SK-N-SH (cell line): Measurements from ENCODE around the gene G3BP2. TPM values are rescaled to one million over a fixed set of nuclear protein-coding genes. Genes with fewer than 3 reads are reported as not detected.

Source experiments
- CTCF ChIA-PET: fragments of 300-600, 350-600 bp; formaldehyde crosslinking; extraction: SDS; loops from one replicate; lab custom pipeline; 2021; lab: Yijun Ruan, JAX
- POLR2A ChIA-PET: fragments of 350-600 bp; sonication (Branson Sonifier 250); formaldehyde crosslinking; extraction: SDS; loops from one replicate; lab custom pipeline; 2020; ENCODE audit warnings: antibody characterized with exemption, inconsistent platforms; lab: Yijun Ruan, JAX
- DNase-seq: peaks from one replicate; pipeline ENCODE4 v3.0.0; 2012
- H2AFZ ChIP-seq: fragments of 200-600 bp; sonication (generic); 2 replicates; pipeline ENCODE4 v1.8.1; 2016; ENCODE audit warnings: antibody characterized with exemption, mild to moderate bottlenecking, low read depth
- H3F3A ChIP-seq: fragments of 200-600 bp; sonication (generic); replicated peaks from 2 replicates; pipeline ENCODE3; 2016; ENCODE audit warnings: antibody characterized with exemption, mild to moderate bottlenecking; ENCODE audit not compliant: insufficient read depth
- H3K27ac ChIP-seq, 2 experiments: fragments of 200-500 bp in 1 of 2; fragments of 200-600 bp in 1 of 2; sonication (Bioruptor generic) in 1 of 2; sonication (generic), shearing (Covaris generic) in 1 of 2; 2 replicates each; pipeline versions ENCODE4 v1.5.1 to v1.6.1; 2014 to 2016; ENCODE audit warnings: low read depth in 2 of 2, inconsistent platforms in 1 of 2, low read length in 1 of 2, mild to moderate bottlenecking in 1 of 2, mixed read lengths in 1 of 2
- H3K27me3 ChIP-seq: fragments of 200-600 bp; sonication (generic), shearing (Covaris generic); 2 replicates; pipeline ENCODE4 v1.6.1; 2016; ENCODE audit warnings: mixed run types; ENCODE audit not compliant: insufficient read depth
- H3K36me3 ChIP-seq, 2 experiments: fragments of 200-500 bp in 1 of 2; fragments of 200-600 bp in 1 of 2; sonication (Bioruptor generic) in 1 of 2; sonication (generic) in 1 of 2; replicated peaks in 1 of 2; 2 replicates each; pipeline versions ENCODE3 to v1.5.1; 2014 to 2016; ENCODE audit warnings: low read length in 1 of 2, mild to moderate bottlenecking in 1 of 2; ENCODE audit not compliant: insufficient read depth in 2 of 2, control insufficient read depth in 1 of 2
- H3K4me1 ChIP-seq, 2 experiments: fragments of 200-500 bp in 1 of 2; fragments of 200-600 bp in 1 of 2; sonication (Bioruptor generic) in 1 of 2; sonication (generic), shearing (Covaris generic) in 1 of 2; 2 replicates each; pipeline versions ENCODE4 v1.5.1 to v1.6.1; 2014 to 2016; ENCODE audit warnings: low read depth in 1 of 2, low read length in 1 of 2, mixed run types in 1 of 2; ENCODE audit not compliant: insufficient read depth in 2 of 2, control insufficient read depth in 1 of 2
- H3K4me2 ChIP-seq: fragments of 200-600 bp; sonication (generic), shearing (Covaris generic); 2 replicates; pipeline ENCODE4 v1.6.1; 2017; ENCODE audit warnings: mixed run types
- H3K4me3 ChIP-seq, 2 experiments: fragments of 200-500 bp in 1 of 2; fragments of 200-600 bp in 1 of 2; sonication (Bioruptor generic) in 1 of 2; sonication (generic), shearing (Covaris generic) in 1 of 2; 2 replicates each; pipeline versions ENCODE4 v1.5.1 to v1.8.1; 2014 to 2016; ENCODE audit warnings: low read depth in 2 of 2, inconsistent platforms in 1 of 2, low read length in 1 of 2, mild to moderate bottlenecking in 1 of 2, mixed read lengths in 1 of 2, moderate library complexity in 1 of 2
- H3K79me2 ChIP-seq: fragments of 200-600 bp; sonication (generic); 2 replicates; pipeline ENCODE4 v1.8.1; 2017; ENCODE audit warnings: mild to moderate bottlenecking; ENCODE audit not compliant: insufficient read depth
- H3K9ac ChIP-seq: fragments of 200-600 bp; sonication (generic); 2 replicates; pipeline ENCODE4 v1.6.1; 2017; ENCODE audit warnings: mixed run types
- H3K9me2 ChIP-seq: fragments of 200-600 bp; sonication (generic); 2 replicates; pipeline ENCODE4 v1.6.1; 2017; ENCODE audit warnings: mixed run types
- H3K9me3 ChIP-seq: fragments of 200-600 bp; sonication (generic); 2 replicates; pipeline ENCODE4 v1.6.1; 2017; ENCODE audit warnings: mixed run types, mild to moderate bottlenecking, moderate library complexity
- H4K20me1 ChIP-seq: fragments of 200-600 bp; sonication (generic); 2 replicates; pipeline ENCODE4 v1.6.1; 2017; ENCODE audit warnings: mild to moderate bottlenecking, mixed run types; ENCODE audit not compliant: insufficient read depth
- CHD2 ChIP-seq: fragments of 150-350 bp; IDR thresholded peaks from 2 replicates; pipeline ENCODE4 v1.6.1; 2018; ENCODE audit warnings: low read length; ENCODE audit not compliant: partially characterized antibody
- ELF1 ChIP-seq: IDR thresholded peaks from 2 replicates; pipeline ENCODE4 v1.4.0; 2012
- EP300 ChIP-seq, 2 experiments: IDR thresholded peaks; 2 replicates each; pipeline versions ENCODE4 v1.4.0 to v1.6.1; 2012; ENCODE audit warnings: borderline replicate concordance in 1 of 2, low read depth in 1 of 2, low read length in 1 of 2
- GABPA ChIP-seq: IDR thresholded peaks from 2 replicates; pipeline ENCODE4 v1.4.0; 2012; ENCODE audit warnings: low read depth, mild to moderate bottlenecking
- GATA2 ChIP-seq: sonication (generic); formaldehyde crosslinking; IDR thresholded peaks from 2 replicates; pipeline ENCODE4 v1.5.0; 2020; ENCODE audit warnings: mild to moderate bottlenecking, missing genetic modification reagents
- MEF2A ChIP-seq: IDR thresholded peaks from 2 replicates; pipeline ENCODE4 v1.4.0; 2012; ENCODE audit warnings: low read depth, borderline replicate concordance
- MXI1 ChIP-seq: IDR thresholded peaks from 2 replicates; pipeline ENCODE4 v1.6.1; 2012; ENCODE audit warnings: mild to moderate bottlenecking, low read depth, low read length, improper control_type of control experiment
- NFIC ChIP-seq: IDR thresholded peaks from 2 replicates; pipeline ENCODE4 v1.4.0; 2012; ENCODE audit warnings: borderline replicate concordance
- POLR2AphosphoS5 ChIP-seq: IDR thresholded peaks from 2 replicates; pipeline ENCODE4 v1.6.1; 2012; ENCODE audit warnings: low read depth, low read length
- RAD21 ChIP-seq: IDR thresholded peaks from 2 replicates; pipeline ENCODE4 v1.6.1; 2012; ENCODE audit warnings: mild to moderate bottlenecking, low read length
- RFX5 ChIP-seq: IDR thresholded peaks from 2 replicates; pipeline ENCODE4 v1.6.1; 2012; ENCODE audit warnings: mild to moderate bottlenecking, improper control_type of control experiment, low read length
- RXRA ChIP-seq: IDR thresholded peaks from 2 replicates; pipeline ENCODE4 v1.4.0; 2012; ENCODE audit warnings: low read depth, mild to moderate bottlenecking, borderline replicate concordance
- TAF1 ChIP-seq: IDR thresholded peaks from 2 replicates; pipeline ENCODE4 v1.6.1; 2012; ENCODE audit warnings: low read depth, mild to moderate bottlenecking, low read length, moderate library complexity, borderline replicate concordance
- TEAD4 ChIP-seq: IDR thresholded peaks from 2 replicates; pipeline ENCODE4 v1.4.0; 2012; ENCODE audit warnings: mild to moderate bottlenecking, borderline replicate concordance; ENCODE audit not compliant: insufficient read depth
- WGBS: methylation state at CpG from one replicate; pipeline ENCODE4 v1.1.6; 2017; ENCODE audit warnings: low lambda C conversion rate; 5-methylcytosine and 5-hydroxymethylcytosine counted together
- polyA plus RNA-seq, 3 experiments: library from polyadenylated mRNA; depleted of rRNA; stranded (reverse); fragments of >200 nt; gene quantifications; 2 replicates each; pipeline ENCODE4 v1.2.3, GENCODE V29; 2012
- TF ChIP-seq, protein P1 (sequence below): fragments of 200-600 bp; sonication (generic); IDR thresholded peaks from 2 replicates; pipeline ENCODE4 v1.6.1; 2017; ENCODE audit warnings: antibody characterized with exemption, mild to moderate bottlenecking, moderate library complexity
- TF ChIP-seq, protein P2 (sequence below): IDR thresholded peaks from 2 replicates; pipeline ENCODE4 v1.4.0; 2012; ENCODE audit warnings: low read depth, borderline replicate concordance
- TF ChIP-seq, protein P3 (sequence below): IDR thresholded peaks from 2 replicates; pipeline ENCODE4 v1.4.0; 2012; ENCODE audit warnings: low read depth

Gene G3BP2
- polyA plus RNA-seq, 1 of the 3 experiments (the other 2 are of a cell fraction): 35.9 TPM

DNA sequence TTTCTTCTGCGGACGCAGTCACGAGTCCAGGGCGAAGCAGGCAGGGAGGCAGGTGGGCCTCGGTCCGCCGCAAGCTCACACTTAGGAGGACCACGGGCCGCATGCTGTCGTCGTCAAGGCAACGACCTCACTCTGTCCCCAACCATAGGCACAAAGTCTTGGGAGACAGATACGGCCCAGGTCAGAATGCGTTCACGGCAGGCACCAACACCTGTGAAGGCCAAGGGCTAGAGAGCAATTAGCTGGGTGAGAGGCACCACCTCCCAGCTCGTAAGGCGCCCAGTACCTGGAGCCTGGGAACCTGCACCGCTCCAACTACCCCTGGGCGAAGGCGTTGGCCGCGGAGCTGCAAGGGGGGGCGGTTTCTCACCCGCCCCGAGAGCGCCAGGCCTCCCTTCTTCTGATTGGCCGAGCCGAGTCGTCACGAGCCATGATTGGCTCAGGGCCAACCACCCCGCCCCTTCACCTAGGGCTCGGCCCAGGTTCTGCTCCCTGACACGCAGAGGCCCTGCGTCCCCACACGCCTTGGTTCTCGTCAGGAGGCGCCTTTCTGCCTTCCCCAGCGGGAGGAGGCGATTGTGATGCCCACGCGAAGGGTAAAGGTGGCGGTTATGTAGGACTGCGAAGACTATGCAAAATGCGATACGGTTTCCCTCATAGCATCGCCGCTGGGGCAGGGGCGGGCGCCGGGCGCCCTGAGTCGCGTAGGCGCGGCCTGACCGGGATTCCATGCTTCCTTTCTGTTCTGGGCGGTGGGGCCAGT is 42.9 kb downstream of the G3BP2 start, which contains the start of gene CDKL2:
TSS of gene CDKL2 (minus strand) at position 355 of the 763 bp plus-strand sequence. CDS start 4,540 bp downstream, outside the sequence.
- peak within 1 kb of the TSS; percentile 80 to 83 for H3K4me3 ChIP-seq
- H3K9me3 ChIP-seq: no peaks in the 10 kb centered on the region
- H4K20me1 ChIP-seq: no peaks in the 10 kb centered on the region
- POLR2A ChIA-PET: interaction anchor here (0.6 to 1.3 kb wide), 2 partner anchors 44 to 108 kb away, joined by 3 read pairs; no protein-coding TSS in a partner anchor
- H3K79me2 ChIP-seq: no peaks in the 10 kb centered on the region
- WGBS: 2% methylated on average over 42 of the region's 57 CpGs
- H3K4me2 ChIP-seq: peak within 1 kb of the TSS; percentile 91
- H3K9me2 ChIP-seq: no peaks in the 10 kb centered on the region
- DNase-seq: peak; percentile 96
- H3K27me3 ChIP-seq: no peaks in the 10 kb centered on the region
- H3F3A ChIP-seq: peaks cover 8% of the 10 kb centered on the region
- H3K9ac ChIP-seq: peak within 1 kb of the TSS; percentile 63
- no peaks in the 10 kb centered on the region for H3K36me3 ChIP-seq
- TF ChIP-seq MXI1 (peak; percentile 80), TEAD4 (no peak), MEF2A (no peak), TAF1 (0 out of 2 replicates have a peak, but pooled peaks have one; percentile 12), NFIC (peak; percentile 79), GABPA (no peak), RAD21 (no peak), EP300 (IDR thresholded peaks at IDR 0.05; ENCODE audit: borderline replicate concordance in 1 of 2, low read depth in 1 of 2, low read length in 1 of 2) (no peak), ELF1 (no peak), RXRA (no peak), GATA2 (peak; percentile 6; the same call in 1 of the 2 replicates), CHD2 (no peak), POLR2AphosphoS5 (peak; percentile 49; the same call in 1 of the 2 replicates), RFX5 (peak; percentile 76)
- TF ChIP-seq, protein P1, sequence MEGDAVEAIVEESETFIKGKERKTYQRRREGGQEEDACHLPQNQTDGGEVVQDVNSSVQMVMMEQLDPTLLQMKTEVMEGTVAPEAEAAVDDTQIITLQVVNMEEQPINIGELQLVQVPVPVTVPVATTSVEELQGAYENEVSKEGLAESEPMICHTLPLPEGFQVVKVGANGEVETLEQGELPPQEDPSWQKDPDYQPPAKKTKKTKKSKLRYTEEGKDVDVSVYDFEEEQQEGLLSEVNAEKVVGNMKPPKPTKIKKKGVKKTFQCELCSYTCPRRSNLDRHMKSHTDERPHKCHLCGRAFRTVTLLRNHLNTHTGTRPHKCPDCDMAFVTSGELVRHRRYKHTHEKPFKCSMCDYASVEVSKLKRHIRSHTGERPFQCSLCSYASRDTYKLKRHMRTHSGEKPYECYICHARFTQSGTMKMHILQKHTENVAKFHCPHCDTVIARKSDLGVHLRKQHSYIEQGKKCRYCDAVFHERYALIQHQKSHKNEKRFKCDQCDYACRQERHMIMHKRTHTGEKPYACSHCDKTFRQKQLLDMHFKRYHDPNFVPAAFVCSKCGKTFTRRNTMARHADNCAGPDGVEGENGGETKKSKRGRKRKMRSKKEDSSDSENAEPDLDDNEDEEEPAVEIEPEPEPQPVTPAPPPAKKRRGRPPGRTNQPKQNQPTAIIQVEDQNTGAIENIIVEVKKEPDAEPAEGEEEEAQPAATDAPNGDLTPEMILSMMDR: no peak; the same call in 1 of the 2 replicates
- TF ChIP-seq, protein P2, sequence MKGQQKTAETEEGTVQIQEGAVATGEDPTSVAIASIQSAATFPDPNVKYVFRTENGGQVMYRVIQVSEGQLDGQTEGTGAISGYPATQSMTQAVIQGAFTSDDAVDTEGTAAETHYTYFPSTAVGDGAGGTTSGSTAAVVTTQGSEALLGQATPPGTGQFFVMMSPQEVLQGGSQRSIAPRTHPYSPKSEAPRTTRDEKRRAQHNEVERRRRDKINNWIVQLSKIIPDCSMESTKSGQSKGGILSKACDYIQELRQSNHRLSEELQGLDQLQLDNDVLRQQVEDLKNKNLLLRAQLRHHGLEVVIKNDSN: peak; percentile 60; the same call in 1 of the 2 replicates
- TF ChIP-seq, protein P3, sequence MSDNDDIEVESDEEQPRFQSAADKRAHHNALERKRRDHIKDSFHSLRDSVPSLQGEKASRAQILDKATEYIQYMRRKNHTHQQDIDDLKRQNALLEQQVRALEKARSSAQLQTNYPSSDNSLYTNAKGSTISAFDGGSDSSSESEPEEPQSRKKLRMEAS: peak; percentile 41; the same call in 1 of the 2 replicates
- peak within 1 kb of the TSS; percentile 98 for H2AFZ ChIP-seq
- CTCF ChIA-PET: interaction anchor here (1.9 kb wide), 1 partner anchor 94 kb away, joined by 10 read pairs; the partner anchor contains the start of gene USO1
- H3K27ac ChIP-seq: peak within 1 kb of the TSS in 1 of 2 experiments; percentile 54; a peak in 1 of 4 replicates
- peaks cover 0 to 5% of the 10 kb centered on the region in 2 experiments; a peak in 1 of 4 replicates for H3K4me1 ChIP-seq
